Stomach (tissue), 9 donors: ENCODE data around the gene HSD17B12. TPM values are rescaled to one million over a fixed set of nuclear protein-coding genes. Genes with fewer than 3 reads are reported as not detected.
"Not testable (repeated sequence)": the region's sequence is repeated elsewhere in the genome, so short reads cannot be mapped to it uniquely, and the experiment has no call there.

Experiments
- DNase-seq, 2 donors: peaks; one replicate each; pipeline versions ENCODE4 v3.0.0 to v3.0.0-alpha.2; 2013 to 2019
- H3K27ac ChIP-seq, 5 donors: fragments of 200-600 bp in 4 of 5; sonication (generic) in 4 of 5; one replicate each; pipeline ENCODE4 v1.5.1; 2013 to 2019; ENCODE audit warnings: mild to moderate bottlenecking in 1 of 5, moderate library complexity in 1 of 5
- H3K27me3 ChIP-seq, 3 donors: fragments of 200-600 bp; sonication (generic); one replicate each; pipeline ENCODE4 v1.5.1; 2017 to 2019; ENCODE audit warnings: mixed run types in 1 of 3
- H3K36me3 ChIP-seq, 4 donors: fragments of 200-600 bp; sonication (generic); 1 replicate in 3 of 4; 2 replicates in 1 of 4; pipeline ENCODE4 v1.5.1; 2016 to 2019
- H3K4me1 ChIP-seq, 4 donors: fragments of 200-600 bp; sonication (generic); one replicate each; pipeline ENCODE4 v1.5.1; 2016 to 2019
- H3K4me3 ChIP-seq, 4 donors: fragments of 200-600 bp; sonication (generic) in 3 of 4; one replicate each; pipeline ENCODE4 v1.5.1; 2016 to 2019; ENCODE audit warnings: mild to moderate bottlenecking in 1 of 4
- H3K9me3 ChIP-seq, 4 donors: fragments of 200-600 bp; sonication (generic); one replicate each; pipeline ENCODE4 v1.5.1; 2016 to 2019
- EP300 ChIP-seq: sonication (generic); formaldehyde crosslinking; IDR thresholded peaks from one replicate; pipeline ENCODE4 v1.6.1; 2017; ENCODE audit warnings: antibody characterized with exemption
- POLR2A ChIP-seq, 4 donors: fragments of 450-650 bp; IDR thresholded peaks; one replicate each; pipeline ENCODE4 v1.6.1; 2016; ENCODE audit warnings: antibody characterized with exemption in 4 of 4, control low read depth in 2 of 4, mild to moderate bottlenecking in 1 of 4, moderate library complexity in 1 of 4
- POLR2AphosphoS5 ChIP-seq, 3 donors: sonication (generic); formaldehyde crosslinking; IDR thresholded peaks; one replicate each; pipeline ENCODE4 v1.6.1; 2016; ENCODE audit warnings: antibody characterized with exemption in 3 of 3
- WGBS, 5 donors: extraction: QIAGEN DNeasy Blood & Tissue Kit in 3 of 5; methylation state at CpG; one replicate each; pipeline versions ENCODE4 v1.1.5 to v1.1.7; 2013 to 2018; 5-methylcytosine and 5-hydroxymethylcytosine counted together
- intact Hi-C: fragments of 100-400 bp; cut with DNase I; formaldehyde crosslinking; loops from one replicate; pipeline ENCODE4 v1.15.1; 2023; ENCODE audit warnings: low total_unique reads
- polyA plus RNA-seq, 3 donors: library from polyadenylated mRNA; stranded (reverse); fragments of 200-250 nt; gene quantifications; one replicate each; pipeline ENCODE4 v1.2.3, GENCODE V29; 2013
- total RNA-seq, 5 donors: library from RNA; depleted of rRNA; stranded (reverse); fragments of >200 nt; gene quantifications; one replicate each; pipeline versions ENCODE4 v1.1.0 to v1.2.3, GENCODE V29; 2014 to 2016
- TF ChIP-seq, protein P1 (sequence below), 7 experiments: fragments of 450-650 bp in 4 of 7; fragments of 200-600 bp in 3 of 7; sonication (generic) in 3 of 7; IDR thresholded peaks; one replicate each; pipeline ENCODE4 v1.5.1; 2016 to 2019; ENCODE audit warnings: antibody characterized with exemption in 7 of 7, control low read depth in 2 of 7, mild to moderate bottlenecking in 1 of 7
- donor health status: healthy with polysubstance abuse.
- donor health status: Bipolar disorder and iron deficiency.
- donor health status: healthy.

The HSD17B12 gene
- total and polyA plus RNA-seq, 8 donors = 25.8 to 169 (median 52.4) TPM

DNA sequence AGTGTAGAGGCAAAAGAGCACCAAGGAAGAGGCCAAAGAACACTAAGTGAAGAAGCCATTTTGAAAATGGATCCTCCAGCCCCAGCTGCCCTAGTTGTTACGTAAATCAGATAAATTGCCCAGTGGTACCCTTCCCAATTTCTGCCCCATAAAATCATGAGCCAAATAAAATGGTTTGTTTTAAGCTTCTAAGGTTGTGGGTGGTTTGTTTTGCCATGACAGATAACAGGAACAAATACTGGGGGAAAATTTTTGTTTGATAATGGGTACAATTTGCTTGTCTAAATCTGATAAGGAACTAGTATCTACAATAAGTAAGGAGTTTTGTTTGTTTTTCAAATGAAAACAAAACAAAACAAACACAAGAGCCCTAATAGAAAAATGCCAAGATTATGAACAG lies 30.6 kb upstream of the HSD17B12 start:
- Histone ChIP-seq H3K27me3 (no peaks in the 10 kb centered on the region), H3K9me3 (no peaks in the 10 kb centered on the region), H3K36me3 (peaks cover 0 to 5% (median 0%) of the 10 kb centered on the region in 4 donors), H3K27ac (peak overlapping the region in 1 of 5 donors; percentile 20), H3K4me3 (no peak overlapping the region), H3K4me1 (peaks cover 2 to 26% (median 23%) of the 10 kb centered on the region in 4 donors)
- TF ChIP-seq POLR2A (IDR thresholded peaks at IDR 0.05) (no peak), EP300 (no peak)
- no peak for DNase-seq
- intact Hi-C loops = no loop called here
- 32 to 64% (median 41%) methylated on average over 1 of the region's 1 CpG for WGBS, 5 donors

DNA sequence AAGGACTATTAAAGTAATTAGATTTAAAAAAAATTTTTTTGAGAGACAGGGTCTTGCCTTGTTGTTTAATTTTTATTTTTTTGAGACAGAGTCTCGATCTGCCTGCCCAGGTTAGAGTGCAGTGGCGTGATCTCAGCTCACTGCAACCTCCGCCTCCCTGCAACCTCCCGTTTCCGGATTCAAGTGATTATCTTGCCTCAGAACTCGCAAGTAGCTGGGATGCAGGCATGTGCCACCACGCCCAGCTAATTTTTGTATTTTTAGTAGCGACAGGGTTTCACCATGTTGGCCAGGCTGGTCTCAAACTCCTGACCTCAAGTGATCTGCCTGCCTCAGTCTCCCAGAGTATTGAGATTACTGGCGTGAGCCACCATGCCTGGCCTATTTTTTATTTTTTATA lies 17.5 kb upstream of the HSD17B12 start:
- WGBS, 5 donors = 79 to 89% (median 81%) methylated on average over 9 of the region's 9 CpGs
- intact Hi-C loops, H3K36me3 ChIP-seq: not testable (repeated sequence)

DNA sequence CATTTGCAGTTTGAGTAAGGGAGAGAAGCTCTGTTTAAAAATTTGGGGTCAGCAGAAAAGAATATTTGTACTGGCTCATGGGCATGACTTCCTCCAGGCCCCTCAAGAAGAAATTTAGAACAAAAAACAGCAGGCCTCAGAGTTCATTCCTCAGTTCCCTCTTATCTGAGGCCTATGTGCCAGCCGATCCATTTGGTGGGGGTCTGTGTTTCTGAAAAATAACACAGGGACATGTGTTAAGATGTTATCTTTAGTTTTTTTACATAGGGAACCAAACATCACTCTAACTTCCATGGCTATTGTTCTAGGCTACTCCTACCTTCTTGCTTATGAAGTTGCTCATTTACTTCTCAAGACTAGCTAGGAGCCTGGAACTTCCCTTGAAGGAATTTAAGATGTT lies 16.2 kb upstream of the HSD17B12 start:
- WGBS, 5 donors = 49 to 75% (median 56%) methylated on average over 1 of the region's 1 CpG
- intact Hi-C loops = no loop called here
- H3K4me3 ChIP-seq = no peak overlapping the region
- H3K27ac ChIP-seq = no peak overlapping the region
- no peaks in the 10 kb centered on the region for H3K9me3 ChIP-seq
- no peaks in the 10 kb centered on the region for H3K36me3 ChIP-seq
- DNase-seq = no peak
- H3K27me3 ChIP-seq = no peaks in the 10 kb centered on the region
- TF ChIP-seq POLR2AphosphoS5 (IDR thresholded peaks at IDR 0.05) = no peak
- TF ChIP-seq POLR2A (IDR thresholded peaks at IDR 0.05) = no peak
- no peak for TF ChIP-seq EP300
- TF ChIP-seq, protein P1, sequence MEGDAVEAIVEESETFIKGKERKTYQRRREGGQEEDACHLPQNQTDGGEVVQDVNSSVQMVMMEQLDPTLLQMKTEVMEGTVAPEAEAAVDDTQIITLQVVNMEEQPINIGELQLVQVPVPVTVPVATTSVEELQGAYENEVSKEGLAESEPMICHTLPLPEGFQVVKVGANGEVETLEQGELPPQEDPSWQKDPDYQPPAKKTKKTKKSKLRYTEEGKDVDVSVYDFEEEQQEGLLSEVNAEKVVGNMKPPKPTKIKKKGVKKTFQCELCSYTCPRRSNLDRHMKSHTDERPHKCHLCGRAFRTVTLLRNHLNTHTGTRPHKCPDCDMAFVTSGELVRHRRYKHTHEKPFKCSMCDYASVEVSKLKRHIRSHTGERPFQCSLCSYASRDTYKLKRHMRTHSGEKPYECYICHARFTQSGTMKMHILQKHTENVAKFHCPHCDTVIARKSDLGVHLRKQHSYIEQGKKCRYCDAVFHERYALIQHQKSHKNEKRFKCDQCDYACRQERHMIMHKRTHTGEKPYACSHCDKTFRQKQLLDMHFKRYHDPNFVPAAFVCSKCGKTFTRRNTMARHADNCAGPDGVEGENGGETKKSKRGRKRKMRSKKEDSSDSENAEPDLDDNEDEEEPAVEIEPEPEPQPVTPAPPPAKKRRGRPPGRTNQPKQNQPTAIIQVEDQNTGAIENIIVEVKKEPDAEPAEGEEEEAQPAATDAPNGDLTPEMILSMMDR (IDR thresholded peaks at IDR 0.05) = no peak
- no peaks in the 10 kb centered on the region for H3K4me1 ChIP-seq

More for the DNA sequence above, 17.5 kb upstream of the HSD17B12 start:
- not testable (repeated sequence) for H3K9me3 ChIP-seq, H3K4me3 ChIP-seq, H3K27ac ChIP-seq, H3K27me3 ChIP-seq, DNase-seq, H3K4me1 ChIP-seq

DNA sequence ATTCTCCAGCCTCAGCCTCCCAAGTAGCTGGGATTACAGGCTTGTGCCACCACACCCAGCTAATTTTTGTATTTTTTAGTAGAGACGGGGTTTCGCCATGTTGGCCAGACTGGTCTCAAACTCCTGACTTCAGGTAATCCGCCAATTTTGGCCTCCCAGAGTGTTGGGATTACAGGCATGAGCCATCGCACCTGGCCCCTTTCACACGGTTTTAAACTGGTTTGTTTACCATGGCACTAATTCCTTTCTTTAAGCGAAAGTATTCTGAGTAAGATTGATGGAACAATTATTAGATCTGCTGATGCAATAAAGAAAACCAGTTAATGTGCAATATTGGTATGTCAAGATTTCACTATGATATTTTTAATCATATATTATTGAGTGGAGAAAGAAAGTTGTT lies 9.3 kb upstream of the HSD17B12 start:
- H3K36me3 ChIP-seq, H3K4me1 ChIP-seq, H3K9me3 ChIP-seq, H3K27me3 ChIP-seq, DNase-seq, intact Hi-C loops, H3K4me3 ChIP-seq, H3K27ac ChIP-seq: not testable (repeated sequence)
- WGBS, 5 donors = 77 to 83% (median 79%) methylated on average over 6 of the region's 6 CpGs

DNA sequence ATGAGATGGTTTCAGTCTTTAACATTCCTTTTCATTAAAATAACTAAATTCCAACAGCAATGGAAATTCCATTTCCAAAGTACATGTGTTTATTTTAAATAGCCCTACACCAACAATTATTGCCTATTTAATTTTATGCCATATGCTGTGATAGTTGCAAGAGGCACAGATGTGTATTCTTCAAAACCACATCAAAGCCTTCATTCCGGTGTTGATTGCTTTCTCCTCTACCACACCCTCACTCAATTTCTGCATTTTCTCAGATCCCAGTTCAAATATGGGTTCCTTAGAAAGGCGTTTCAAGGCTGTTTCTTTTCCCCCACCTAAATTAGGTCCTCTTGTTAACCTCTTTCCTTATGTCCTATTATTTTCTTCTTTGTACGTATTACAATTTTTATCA lies 6.0 kb upstream of the HSD17B12 start:
- no peak overlapping the region for H3K4me3 ChIP-seq
- no peak overlapping the region for H3K27ac ChIP-seq
- TF ChIP-seq POLR2A (IDR thresholded peaks at IDR 0.05) = no peak
- TF ChIP-seq, protein P1 (IDR thresholded peaks at IDR 0.05) = no peak
- TF ChIP-seq EP300 = no peak
- H3K9me3 ChIP-seq = no peaks in the 10 kb centered on the region
- H3K36me3 ChIP-seq = no peaks in the 10 kb centered on the region
- 55 to 63% (median 56%) methylated on average over 3 of the region's 3 CpGs for WGBS, 5 donors
- no peaks in the 10 kb centered on the region for H3K27me3 ChIP-seq
- intact Hi-C loops = no loop called here
- peaks cover 0 to 3% (median 1%) of the 10 kb centered on the region in 4 donors for H3K4me1 ChIP-seq
- no peak for DNase-seq

DNA sequence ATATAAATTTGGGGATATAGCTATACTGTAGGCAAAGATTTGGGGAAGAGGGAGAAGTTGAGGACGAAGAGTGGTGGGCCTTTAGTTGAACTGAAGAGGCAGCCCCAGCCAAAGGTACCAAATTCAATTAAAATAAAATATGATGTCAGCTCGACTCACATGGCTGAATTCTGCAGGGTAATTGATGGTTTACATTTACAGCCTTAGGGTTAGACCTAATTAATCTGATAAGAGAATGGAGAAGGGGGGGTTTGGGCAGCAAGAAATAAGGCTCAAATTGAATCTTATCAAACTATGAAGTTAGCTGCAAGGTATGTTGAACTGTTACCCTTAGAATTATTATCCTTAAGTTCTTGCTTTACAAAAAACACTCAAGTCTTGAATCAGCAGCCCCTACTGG lies 3.6 kb upstream of the HSD17B12 start:
- WGBS, 5 donors = 50 to 72% (median 57%) methylated on average over 2 of the region's 2 CpGs
- Histone ChIP-seq H3K27me3 (no peaks in the 10 kb centered on the region), H3K27ac (no peak overlapping the region), H3K36me3 (no peaks in the 10 kb centered on the region), H3K9me3 (no peaks in the 10 kb centered on the region), H3K4me1 (peaks cover 4 to 18% (median 11%) of the 10 kb centered on the region in 4 donors), H3K4me3 (no peak overlapping the region)
- intact Hi-C loops = no loop called here
- no peak for TF ChIP-seq POLR2AphosphoS5 (IDR thresholded peaks at IDR 0.05)
- no peak for TF ChIP-seq EP300
- TF ChIP-seq POLR2A (IDR thresholded peaks at IDR 0.05) = no peak
- TF ChIP-seq, protein P1 (IDR thresholded peaks at IDR 0.05) = no peak
- no peak for DNase-seq
